DOHH2 (cell line): ENCODE data around the gene VAV2.

Source experiments
- H3F3A ChIP-seq: fragments of 200-600 bp; sonication (generic), shearing (Covaris generic); 2 replicates; pipeline ENCODE4 v1.6.0; 2016; ENCODE audit warnings: antibody characterized with exemption, mild to moderate bottlenecking; ENCODE audit not compliant: control insufficient read depth, insufficient read depth
- H3K27ac ChIP-seq: fragments of 200-600 bp; sonication (generic); 2 replicates; pipeline ENCODE4 v1.5.1; 2014; ENCODE audit warnings: low read depth, mild to moderate bottlenecking, low read length, moderate library complexity
- H3K27me3 ChIP-seq: fragments of 200-600 bp; sonication (generic); 2 replicates; pipeline ENCODE4 v1.6.1; 2014; ENCODE audit warnings: mild to moderate bottlenecking, low read length, mixed read lengths; ENCODE audit not compliant: control insufficient read depth
- H3K36me3 ChIP-seq: fragments of 200-600 bp; sonication (generic); 2 replicates; pipeline ENCODE4 v1.6.1; 2014; ENCODE audit warnings: mild to moderate bottlenecking, low read length, moderate library complexity, mixed read lengths; ENCODE audit not compliant: control insufficient read depth
- H3K4me1 ChIP-seq: fragments of 200-600 bp; sonication (generic); 2 replicates; pipeline ENCODE4 v1.6.1; 2014; ENCODE audit warnings: mild to moderate bottlenecking, low read length, mixed read lengths; ENCODE audit not compliant: control insufficient read depth
- H3K4me2 ChIP-seq: fragments of 200-600 bp; sonication (generic); 2 replicates; pipeline ENCODE4 v1.6.0; 2014; ENCODE audit warnings: mild to moderate bottlenecking, low read length, moderate library complexity
- H3K4me3 ChIP-seq: fragments of 200-600 bp; sonication (generic); 2 replicates; pipeline ENCODE4 v1.5.1; 2014; ENCODE audit warnings: mild to moderate bottlenecking, low read length, mixed read lengths
- H3K79me2 ChIP-seq: fragments of 200-600 bp; sonication (generic); 2 replicates; pipeline ENCODE4 v1.6.1; 2014; ENCODE audit warnings: mild to moderate bottlenecking, low read length, mixed read lengths; ENCODE audit not compliant: control insufficient read depth
- H3K9me2 ChIP-seq: fragments of 200-600 bp; sonication (generic); replicated peaks from 2 replicates; pipeline ENCODE4 v1.6.1; 2014; ENCODE audit warnings: mild to moderate bottlenecking, low read length, mixed read lengths; ENCODE audit not compliant: control insufficient read depth
- H3K9me3 ChIP-seq: fragments of 200-600 bp; sonication (generic); 2 replicates; pipeline ENCODE4 v1.6.1; 2014; ENCODE audit warnings: antibody characterized with exemption, low read length, mixed read lengths; ENCODE audit not compliant: control insufficient read depth, insufficient read depth
- H4K20me1 ChIP-seq: fragments of 200-600 bp; sonication (generic); 2 replicates; pipeline ENCODE4 v1.6.0; 2014; ENCODE audit warnings: low read depth, mild to moderate bottlenecking, antibody characterized with exemption, low read length, moderate library complexity; ENCODE audit not compliant: control insufficient read depth, insufficient read depth
- CTCF ChIP-seq: fragments of 200-600 bp; sonication (generic); IDR thresholded peaks from one replicate; pipeline ENCODE4 v1.5.1; 2014; ENCODE audit warnings: antibody characterized with exemption, mild to moderate bottlenecking, low read depth, low read length; ENCODE audit not compliant: poor library complexity, severe bottlenecking
- EZH2phosphoT487 ChIP-seq: fragments of 200-600 bp; sonication (generic); IDR thresholded peaks from 2 replicates; pipeline ENCODE4 v1.6.1; 2017; ENCODE audit warnings: borderline replicate concordance, mild to moderate bottlenecking, antibody characterized with exemption, low read length, moderate library complexity, mixed read lengths

Gene VAV2

GRCh38 chr9:133854048-133854447 lies 138.1 kb downstream of the VAV2 start:
- no peak overlapping the region for H3K4me2 ChIP-seq
- H3K4me1 ChIP-seq: no peaks in the 10 kb centered on the region
- H3K9me2 ChIP-seq: no peaks in the 10 kb centered on the region
- no peaks in the 10 kb centered on the region for H3F3A ChIP-seq
- H3K36me3 ChIP-seq: no peaks in the 10 kb centered on the region
- TF ChIP-seq CTCF (no peak), EZH2phosphoT487 (no peak)
- no peaks in the 10 kb centered on the region for H3K27me3 ChIP-seq
- H3K9me3 ChIP-seq: no peaks in the 10 kb centered on the region
- H3K27ac ChIP-seq: no peak overlapping the region
- H3K79me2 ChIP-seq: no peaks in the 10 kb centered on the region
- no peak overlapping the region for H3K4me3 ChIP-seq
- H4K20me1 ChIP-seq: 0 out of 2 replicates have a peak, but pooled peaks cover 2% of the 10 kb centered on the region

- Histone ChIP-seq H3K4me3 (no peak overlapping the region), H3K27me3 (no peaks in the 10 kb centered on the region), H3K9me2 (no peaks in the 10 kb centered on the region), H3K4me2 (no peak overlapping the region), H3K79me2 (no peaks in the 10 kb centered on the region), H3K9me3 (no peaks in the 10 kb centered on the region), H3K4me1 (no peaks in the 10 kb centered on the region), H3K36me3 (no peaks in the 10 kb centered on the region), H3K27ac (no peak overlapping the region), H3F3A (no peaks in the 10 kb centered on the region), H4K20me1 (0 out of 2 replicates have a peak, but pooled peaks cover 2% of the 10 kb centered on the region)
- TF ChIP-seq EZH2phosphoT487 (no peak), CTCF (no peak)
These were observed 138.8 kb downstream of the VAV2 start for GRCh38 chr9:133853331-133853730.

- Histone ChIP-seq H3K4me3 (no peak overlapping the region), H3K9me2 (no peaks in the 10 kb centered on the region), H3K27me3 (no peaks in the 10 kb centered on the region), H3K9me3 (no peaks in the 10 kb centered on the region), H3K79me2 (no peaks in the 10 kb centered on the region), H3K27ac (no peak overlapping the region), H3F3A (no peaks in the 10 kb centered on the region), H3K4me2 (no peak overlapping the region), H4K20me1 (0 out of 2 replicates have a peak, but pooled peaks cover 2% of the 10 kb centered on the region), H3K4me1 (no peaks in the 10 kb centered on the region), H3K36me3 (no peaks in the 10 kb centered on the region)
- no peak for TF ChIP-seq CTCF
- no peak for TF ChIP-seq EZH2phosphoT487
These were observed 139.7 kb downstream of the VAV2 start for GRCh38 chr9:133852431-133852830.
